K562 (cell line): ENCODE results near the gene TSPAN18. TPM values are rescaled to one million over a fixed set of nuclear protein-coding genes. Genes with fewer than 3 reads are reported as not detected.

Experiments used
- ARID1B ChIP-seq: fragments of 450-650 bp; IDR thresholded peaks from 2 replicates; pipeline ENCODE4 v1.6.1; 2016; ENCODE audit warnings: antibody characterized with exemption, mild to moderate bottlenecking, inconsistent platforms
- EZH2 ChIP-seq: IDR thresholded peaks from 2 replicates; pipeline ENCODE4 v1.6.1; 2012; ENCODE audit warnings: low read depth, mild to moderate bottlenecking, inconsistent platforms, low read length, borderline replicate concordance
- HMG20A ChIP-seq: fragments of 450-650 bp; formaldehyde crosslinking; conservative IDR thresholded peaks from 2 replicates; pipeline ENCODE4 v1.4.0; 2020; ENCODE audit warnings: mild to moderate bottlenecking, mixed read lengths
- MED1 ChIP-seq: sonication (generic); formaldehyde crosslinking; IDR thresholded peaks from 2 replicates; pipeline ENCODE4 v1.8.1; 2023; ENCODE audit warnings: missing genetic modification reagents, borderline replicate concordance
- polyA plus RNA-seq, 8 experiments: library from polyadenylated mRNA; depleted of rRNA in 4 of 8; stranded (reverse) in 5 of 8; unstranded in 3 of 8; fragments of >200 nt; fragmentation: Nextera tagmentation in 2 of 8; fragmentation: Illumina TruSeq in 1 of 8; extraction: Ambion mirVana in 2 of 8; extraction: Trizol in 1 of 8; gene quantifications; 2 replicates each; pipeline versions ENCODE4 v1.2.1 to v1.2.3, GENCODE V29; 2011 to 2014; ENCODE audit warnings: inconsistent platforms in 1 of 8, missing spikeins in 1 of 8
- total RNA-seq, 7 experiments: library from RNA; depleted of rRNA in 6 of 7; stranded (reverse); fragments of >200 nt in 6 of 7; fragmentation: Illumina TruSeq in 2 of 7; extraction: Trizol in 2 of 7; gene quantifications; 2 replicates each; pipeline versions ENCODE4 v1.2.1 to v1.2.3, GENCODE V29; 2011 to 2021; ENCODE audit warnings: low replicate concordance in 1 of 7
- TF ChIP-seq, protein P1 (sequence below): sonication (generic); formaldehyde crosslinking; IDR thresholded peaks from 2 replicates; pipeline ENCODE4 v1.8.0; 2022; ENCODE audit warnings: mild to moderate bottlenecking, missing genetic modification reagents, borderline replicate concordance
- TF ChIP-seq, protein P2 (sequence below): fragments of 450-650 bp; IDR thresholded peaks from 2 replicates; pipeline ENCODE4 v1.6.1; 2018; ENCODE audit not compliant: partially characterized antibody
- TF ChIP-seq, protein P3 (sequence below), 2 experiments: fragments of 450-650 bp; formaldehyde crosslinking in 1 of 2; IDR thresholded peaks; 2 replicates each; pipeline versions ENCODE4 v1.4.0 to v1.6.1; 2014 to 2020; ENCODE audit warnings: mild to moderate bottlenecking in 2 of 2, borderline replicate concordance in 1 of 2, low read depth in 1 of 2

TSPAN18 gene
- total and polyA plus RNA-seq, 9 of the 15 experiments (the other 6 are each of a cell fraction or from before 2014, with no cell fraction given): 0.17 to 0.35 (median 0.22) TPM; not detected in 4

GRCh38 chr11:44971185-44971584 is 244.4 kb downstream of the TSPAN18 start (continued):
- TF ChIP-seq, protein P1, sequence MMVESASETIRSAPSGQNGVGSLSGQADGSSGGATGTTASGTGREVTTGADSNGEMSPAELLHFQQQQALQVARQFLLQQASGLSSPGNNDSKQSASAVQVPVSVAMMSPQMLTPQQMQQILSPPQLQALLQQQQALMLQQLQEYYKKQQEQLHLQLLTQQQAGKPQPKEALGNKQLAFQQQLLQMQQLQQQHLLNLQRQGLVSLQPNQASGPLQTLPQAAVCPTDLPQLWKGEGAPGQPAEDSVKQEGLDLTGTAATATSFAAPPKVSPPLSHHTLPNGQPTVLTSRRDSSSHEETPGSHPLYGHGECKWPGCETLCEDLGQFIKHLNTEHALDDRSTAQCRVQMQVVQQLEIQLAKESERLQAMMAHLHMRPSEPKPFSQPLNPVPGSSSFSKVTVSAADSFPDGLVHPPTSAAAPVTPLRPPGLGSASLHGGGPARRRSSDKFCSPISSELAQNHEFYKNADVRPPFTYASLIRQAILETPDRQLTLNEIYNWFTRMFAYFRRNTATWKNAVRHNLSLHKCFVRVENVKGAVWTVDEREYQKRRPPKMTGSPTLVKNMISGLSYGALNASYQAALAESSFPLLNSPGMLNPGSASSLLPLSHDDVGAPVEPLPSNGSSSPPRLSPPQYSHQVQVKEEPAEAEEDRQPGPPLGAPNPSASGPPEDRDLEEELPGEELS (CRISPR knock-in tag): no peak
- TF ChIP-seq ARID1B: peak; percentile 87
- TF ChIP-seq, protein P2, sequence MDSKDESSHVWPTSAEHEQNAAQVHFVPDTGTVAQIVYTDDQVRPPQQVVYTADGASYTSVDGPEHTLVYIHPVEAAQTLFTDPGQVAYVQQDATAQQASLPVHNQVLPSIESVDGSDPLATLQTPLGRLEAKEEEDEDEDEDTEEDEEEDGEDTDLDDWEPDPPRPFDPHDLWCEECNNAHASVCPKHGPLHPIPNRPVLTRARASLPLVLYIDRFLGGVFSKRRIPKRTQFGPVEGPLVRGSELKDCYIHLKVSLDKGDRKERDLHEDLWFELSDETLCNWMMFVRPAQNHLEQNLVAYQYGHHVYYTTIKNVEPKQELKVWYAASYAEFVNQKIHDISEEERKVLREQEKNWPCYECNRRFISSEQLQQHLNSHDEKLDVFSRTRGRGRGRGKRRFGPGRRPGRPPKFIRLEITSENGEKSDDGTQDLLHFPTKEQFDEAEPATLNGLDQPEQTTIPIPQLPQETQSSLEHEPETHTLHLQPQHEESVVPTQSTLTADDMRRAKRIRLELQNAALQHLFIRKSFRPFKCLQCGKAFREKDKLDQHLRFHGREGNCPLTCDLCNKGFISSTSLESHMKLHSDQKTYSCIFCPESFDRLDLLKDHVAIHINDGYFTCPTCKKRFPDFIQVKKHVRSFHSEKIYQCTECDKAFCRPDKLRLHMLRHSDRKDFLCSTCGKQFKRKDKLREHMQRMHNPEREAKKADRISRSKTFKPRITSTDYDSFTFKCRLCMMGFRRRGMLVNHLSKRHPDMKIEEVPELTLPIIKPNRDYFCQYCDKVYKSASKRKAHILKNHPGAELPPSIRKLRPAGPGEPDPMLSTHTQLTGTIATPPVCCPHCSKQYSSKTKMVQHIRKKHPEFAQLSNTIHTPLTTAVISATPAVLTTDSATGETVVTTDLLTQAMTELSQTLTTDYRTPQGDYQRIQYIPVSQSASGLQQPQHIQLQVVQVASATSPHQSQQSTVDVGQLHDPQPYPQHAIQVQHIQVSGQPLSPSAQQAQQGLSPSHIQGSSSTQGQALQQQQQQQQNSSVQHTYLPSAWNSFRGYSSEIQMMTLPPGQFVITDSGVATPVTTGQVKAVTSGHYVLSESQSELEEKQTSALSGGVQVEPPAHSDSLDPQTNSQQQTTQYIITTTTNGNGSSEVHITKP: peak; percentile 72
- no peak for TF ChIP-seq EZH2
- TF ChIP-seq, protein P3, sequence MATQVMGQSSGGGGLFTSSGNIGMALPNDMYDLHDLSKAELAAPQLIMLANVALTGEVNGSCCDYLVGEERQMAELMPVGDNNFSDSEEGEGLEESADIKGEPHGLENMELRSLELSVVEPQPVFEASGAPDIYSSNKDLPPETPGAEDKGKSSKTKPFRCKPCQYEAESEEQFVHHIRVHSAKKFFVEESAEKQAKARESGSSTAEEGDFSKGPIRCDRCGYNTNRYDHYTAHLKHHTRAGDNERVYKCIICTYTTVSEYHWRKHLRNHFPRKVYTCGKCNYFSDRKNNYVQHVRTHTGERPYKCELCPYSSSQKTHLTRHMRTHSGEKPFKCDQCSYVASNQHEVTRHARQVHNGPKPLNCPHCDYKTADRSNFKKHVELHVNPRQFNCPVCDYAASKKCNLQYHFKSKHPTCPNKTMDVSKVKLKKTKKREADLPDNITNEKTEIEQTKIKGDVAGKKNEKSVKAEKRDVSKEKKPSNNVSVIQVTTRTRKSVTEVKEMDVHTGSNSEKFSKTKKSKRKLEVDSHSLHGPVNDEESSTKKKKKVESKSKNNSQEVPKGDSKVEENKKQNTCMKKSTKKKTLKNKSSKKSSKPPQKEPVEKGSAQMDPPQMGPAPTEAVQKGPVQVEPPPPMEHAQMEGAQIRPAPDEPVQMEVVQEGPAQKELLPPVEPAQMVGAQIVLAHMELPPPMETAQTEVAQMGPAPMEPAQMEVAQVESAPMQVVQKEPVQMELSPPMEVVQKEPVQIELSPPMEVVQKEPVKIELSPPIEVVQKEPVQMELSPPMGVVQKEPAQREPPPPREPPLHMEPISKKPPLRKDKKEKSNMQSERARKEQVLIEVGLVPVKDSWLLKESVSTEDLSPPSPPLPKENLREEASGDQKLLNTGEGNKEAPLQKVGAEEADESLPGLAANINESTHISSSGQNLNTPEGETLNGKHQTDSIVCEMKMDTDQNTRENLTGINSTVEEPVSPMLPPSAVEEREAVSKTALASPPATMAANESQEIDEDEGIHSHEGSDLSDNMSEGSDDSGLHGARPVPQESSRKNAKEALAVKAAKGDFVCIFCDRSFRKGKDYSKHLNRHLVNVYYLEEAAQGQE (IDR thresholded peaks at IDR 0.05; ENCODE audit: borderline replicate concordance): no peak
- TF ChIP-seq, protein P3 (CRISPR knock-in tag; IDR thresholded peaks at IDR 0.05; ENCODE audit: low read depth): no peak
- no peak for TF ChIP-seq MED1 (CRISPR knock-in tag)
- no peak for TF ChIP-seq HMG20A (CRISPR knock-in tag)
- TF ChIP-seq, all 486 proteins: peak for 40
